Gastroesophageal sphincter (tissue), 4 donors: ENCODE measurements around the gene TMEM245. TPM values are rescaled to one million over a fixed set of nuclear protein-coding genes. Genes with fewer than 3 reads are reported as not detected.

Source experiments
- ATAC-seq: fragments of 150-250 bp; one replicate; pipeline ENCODE4 v1.9.1; 2016; ENCODE audit warnings: mild to moderate bottlenecking, moderate library complexity
- H3K27ac ChIP-seq, 4 donors: fragments of 200-600 bp; sonication (generic) in 3 of 4; 1 replicate in 3 of 4; 2 replicates in 1 of 4; pipeline ENCODE4 v1.5.1; 2016 to 2019
- H3K27me3 ChIP-seq: fragments of 200-600 bp; sonication (generic); one replicate; pipeline ENCODE4 v1.5.1; 2019
- H3K36me3 ChIP-seq, 2 donors: fragments of 200-600 bp; sonication (generic); one replicate each; pipeline ENCODE4 v1.5.1; 2019; ENCODE audit warnings: control low read depth in 1 of 2
- H3K4me1 ChIP-seq, 3 donors: fragments of 200-600 bp; sonication (generic); 1 replicate in 2 of 3; 2 replicates in 1 of 3; pipeline ENCODE4 v1.5.1; 2016 to 2019; ENCODE audit warnings: control low read depth in 2 of 3
- H3K4me3 ChIP-seq, 2 donors: fragments of 200-600 bp; sonication (generic); one replicate each; pipeline ENCODE4 v1.5.1; 2019; ENCODE audit warnings: mild to moderate bottlenecking in 1 of 2, moderate library complexity in 1 of 2
- H3K9me3 ChIP-seq, 3 donors: fragments of 200-600 bp; sonication (generic); one replicate each; pipeline ENCODE4 v1.5.1; 2017 to 2019; ENCODE audit warnings: control low read depth in 2 of 3
- CTCF ChIP-seq, 4 experiments: fragments of 200-600 bp in 2 of 4; fragments of 450-650 bp in 2 of 4; sonication (generic) in 1 of 4; IDR thresholded peaks; one replicate each; pipeline ENCODE4 v1.5.1; 2017 to 2019; ENCODE audit warnings: antibody characterized with exemption in 4 of 4, mild to moderate bottlenecking in 2 of 4, moderate library complexity in 2 of 4
- EP300 ChIP-seq: sonication (generic); formaldehyde crosslinking; IDR thresholded peaks from one replicate; pipeline ENCODE4 v1.6.1; 2017; ENCODE audit warnings: antibody characterized with exemption, mild to moderate bottlenecking
- POLR2A ChIP-seq, 2 donors: fragments of 450-650 bp; IDR thresholded peaks; one replicate each; pipeline ENCODE4 v1.6.1; 2017; ENCODE audit warnings: antibody characterized with exemption in 2 of 2, mild to moderate bottlenecking in 2 of 2, moderate library complexity in 1 of 2
- POLR2AphosphoS5 ChIP-seq: sonication (generic); formaldehyde crosslinking; IDR thresholded peaks from one replicate; pipeline ENCODE4 v1.6.1; 2017; ENCODE audit warnings: antibody characterized with exemption
- WGBS, 2 donors: methylation state at CpG; one replicate each; pipeline ENCODE4 v1.1.5; 2018; ENCODE audit warnings: low coverage in 1 of 2; 5-methylcytosine and 5-hydroxymethylcytosine counted together
- total RNA-seq, 4 donors: library from RNA; depleted of rRNA; stranded (reverse); fragments of >200 nt; gene quantifications; one replicate each; pipeline ENCODE4 v1.1.0, GENCODE V29; 2016

The TMEM245 gene
- total RNA-seq = 100 to 1,000 TPM; 130 to 180 (median 142) TPM

- Histone ChIP-seq H3K36me3 (no peaks in the 10 kb centered on the region), H3K4me3 (peak within 1 kb of the TSS; percentile 87 to 98), H3K27ac (peak within 1 kb of the TSS; percentile 62 to 95 (median 91)), H3K4me1 (peaks cover 0 to 48% (median 17%) of the 10 kb centered on the region in 3 donors), H3K9me3 (no peaks in the 10 kb centered on the region), H3K27me3 (no peaks in the 10 kb centered on the region)
- TF ChIP-seq POLR2A (IDR thresholded peaks at IDR 0.05) (peak; percentile 85 to 91), CTCF (IDR thresholded peaks at IDR 0.05) (no peak), EP300 (no peak), POLR2AphosphoS5 (peak; percentile 77)
- peak; percentile 98 for ATAC-seq
- 0% methylated on average over 1 to 9 of the region's 88 CpGs for WGBS, 2 donors
Measured at GRCh38 chr9:109119439-109120203, at the start of gene TMEM245. TMEM245 (minus strand) TSS chr9:109119947; CDS start chr9:109119913, 34 bp downstream.

- TF ChIP-seq POLR2A (IDR thresholded peaks at IDR 0.05) (no peak), POLR2AphosphoS5 (no peak), EP300 (no peak), CTCF (IDR thresholded peaks at IDR 0.05) (no peak)
- no peak overlapping the region for H3K27ac ChIP-seq
- H3K27me3 ChIP-seq = peaks cover 24% of the 10 kb centered on the region
- H3K9me3 ChIP-seq = no peaks in the 10 kb centered on the region
- H3K4me1 ChIP-seq = peaks cover 0 to 12% (median 0%) of the 10 kb centered on the region in 3 donors
- no peak for ATAC-seq
- no peak overlapping the region for H3K4me3 ChIP-seq
- no peaks in the 10 kb centered on the region for H3K36me3 ChIP-seq
Measured at GRCh38 chr9:109168170-109168569, 48.4 kb upstream of the TMEM245 start.

GRCh38 chr9:109167716-109168115 lies 48.0 kb upstream of the TMEM245 start:
- Histone ChIP-seq H3K36me3 (no peaks in the 10 kb centered on the region), H3K27ac (no peak overlapping the region), H3K9me3 (no peaks in the 10 kb centered on the region), H3K4me3 (peak overlapping the region in 1 of 2 donors; percentile 59), H3K27me3 (peaks cover 24% of the 10 kb centered on the region), H3K4me1 (peaks cover 0 to 12% (median 0%) of the 10 kb centered on the region in 3 donors)
- no peak for ATAC-seq
- 80 to 84% methylated on average over 5 of the region's 5 CpGs for WGBS, 2 donors
- TF ChIP-seq POLR2A (IDR thresholded peaks at IDR 0.05) (no peak), CTCF (IDR thresholded peaks at IDR 0.05) (no peak), POLR2AphosphoS5 (no peak), EP300 (no peak)

- peaks cover 24% of the 10 kb centered on the region for H3K27me3 ChIP-seq
- WGBS, 2 donors = 8 to 21% methylated on average over 9 to 22 of the region's 86 CpGs
- H3K36me3 ChIP-seq = no peaks in the 10 kb centered on the region
- no peak within 1 kb of the TSS for H3K27ac ChIP-seq
- TF ChIP-seq EP300 (no peak), POLR2A (IDR thresholded peaks at IDR 0.05) (no peak), CTCF (IDR thresholded peaks at IDR 0.05) (no peak), POLR2AphosphoS5 (no peak)
- peak; percentile 74 for ATAC-seq
- no peaks in the 10 kb centered on the region for H3K9me3 ChIP-seq
- H3K4me3 ChIP-seq = peak within 1 kb of the TSS; percentile 10 to 59
- peaks cover 0 to 12% (median 0%) of the 10 kb centered on the region in 3 donors for H3K4me1 ChIP-seq
Measured at GRCh38 chr9:109166771-109167601, 47.2 kb upstream of the TMEM245 start, which contains the start of gene FRRS1L. FRRS1L (minus strand) TSS chr9:109167249; CDS start chr9:109167138, 111 bp downstream.
